K562 (cell line): ENCODE data around the gene RIC3. TPM values are rescaled to one million over a fixed set of nuclear protein-coding genes. Genes with fewer than 3 reads are reported as not detected.

Experiments
- ATAC-seq: fragments of 200-7000 bp; cut with Tn5 transposase; 3 replicates; pipeline ENCODE4 v1.9.1; 2020; ENCODE audit warnings: moderate library complexity
- BruUV-seq: library from RNA; stranded (reverse); fragments of 400-500 nt; replicated peaks from 2 replicates; lab custom pipeline; 2021; lab: Mats Ljungman, UMichigan
- CTCF ChIA-PET: fragments of 300-600 bp; formaldehyde crosslinking; extraction: SDS; loops from one replicate; lab custom pipeline; 2021; ENCODE audit warnings: low intra/inter-chr PET ratio; lab: Yijun Ruan, JAX
- POLR2A ChIA-PET: fragments of 300-600, 350-650 bp; sonication (Branson Sonifier 250); formaldehyde crosslinking; extraction: SDS; loops from one replicate; lab custom pipeline; 2021; ENCODE audit warnings: antibody characterized with exemption, inconsistent platforms; lab: Yijun Ruan, JAX
- DNase-seq, 4 experiments: peaks; one replicate each; pipeline versions ENCODE4 v3.0.0 to v3.0.0-alpha.2; 2011 to 2018; ENCODE audit warnings: low spot score in 3 of 4, mixed read lengths in 3 of 4; ENCODE audit errors: extremely low read depth in 1 of 4
- FAIRE-seq: peaks from 2 replicates; lab custom pipeline; 2011; peaks lifted over from hg19 to GRCh38; lab: Jason Lieb, UNC
- H2AFZ ChIP-seq: 2 replicates; pipeline ENCODE4 v1.6.0; 2011; ENCODE audit warnings: low read depth, low read length, control low read depth, inconsistent platforms
- H3K27ac ChIP-seq: fragments of 200-600 bp; 3 replicates; pipeline ENCODE4 v1.8.0; 2011; ENCODE audit warnings: low read depth, mild to moderate bottlenecking, control low read depth, inconsistent platforms, low read length, moderate library complexity, mixed read lengths; ENCODE audit errors: extremely low read depth
- H3K27me3 ChIP-seq, 2 experiments: fragments of 300-600 bp in 1 of 2; 2 replicates in 1 of 2; 3 replicates in 1 of 2; pipeline versions ENCODE4 v1.6.0 to v1.8.0; 2011; ENCODE audit warnings: inconsistent platforms in 2 of 2, low read length in 2 of 2, mild to moderate bottlenecking in 1 of 2, mixed read lengths in 1 of 2, moderate library complexity in 1 of 2; ENCODE audit not compliant: control insufficient read depth in 2 of 2, insufficient read depth in 2 of 2
- H3K36me3 ChIP-seq: fragments of 300-600 bp; 3 replicates; pipeline ENCODE4 v1.8.0; 2011; ENCODE audit warnings: mild to moderate bottlenecking, low read length, inconsistent platforms; ENCODE audit not compliant: control insufficient read depth, insufficient read depth
- H3K4me1 ChIP-seq, 2 experiments: fragments of 200-600 bp in 1 of 2; replicated peaks in 1 of 2; 2 replicates in 1 of 2; 3 replicates in 1 of 2; pipeline versions ENCODE4 v1.5.1 to v1.8.0; 2011; ENCODE audit warnings: inconsistent platforms in 2 of 2, low read length in 2 of 2, mild to moderate bottlenecking in 1 of 2, mixed read lengths in 1 of 2, moderate library complexity in 1 of 2; ENCODE audit not compliant: control insufficient read depth in 2 of 2, insufficient read depth in 2 of 2
- H3K4me2 ChIP-seq: 2 replicates; pipeline ENCODE4 v1.6.1; 2011; ENCODE audit warnings: low read length, control low read depth, inconsistent platforms, mixed read lengths; ENCODE audit not compliant: insufficient read depth
- H3K4me3 ChIP-seq: fragments of 200-600 bp; sonication (generic), shearing (Covaris generic); 2 replicates; pipeline ENCODE4 v1.5.1; 2016; ENCODE audit warnings: control low read depth, inconsistent platforms
- H3K79me2 ChIP-seq: fragments of 200-600 bp; 3 replicates; pipeline ENCODE4 v1.8.0; 2011; ENCODE audit warnings: low read length, inconsistent platforms; ENCODE audit not compliant: control insufficient read depth, insufficient read depth
- H3K9ac ChIP-seq, 2 experiments: 2 replicates each; pipeline versions ENCODE4 v1.6.0 to v1.6.1; 2011; ENCODE audit warnings: low read depth in 2 of 2, low read length in 2 of 2, control low read depth in 1 of 2, inconsistent platforms in 1 of 2, mild to moderate bottlenecking in 1 of 2, mixed read lengths in 1 of 2; ENCODE audit not compliant: insufficient read depth in 1 of 2
- H3K9me1 ChIP-seq: one replicate; pipeline ENCODE4 v1.6.0; 2011; ENCODE audit warnings: inconsistent platforms, mild to moderate bottlenecking, low read length, moderate library complexity; ENCODE audit not compliant: control insufficient read depth, insufficient read depth
- H3K9me3 ChIP-seq: replicated peaks from 2 replicates; pipeline ENCODE4 v1.5.1; 2011; ENCODE audit warnings: low read depth, low read length, inconsistent platforms; ENCODE audit not compliant: control insufficient read depth, insufficient read depth
- H4K20me1 ChIP-seq: replicated peaks from 2 replicates; pipeline ENCODE4 v1.6.1; 2011; ENCODE audit warnings: low read length, inconsistent platforms, mixed read lengths; ENCODE audit not compliant: control insufficient read depth, insufficient read depth
- ATF3 ChIP-seq, 2 experiments: fragments of 450-650 bp in 1 of 2; sonication (generic) in 1 of 2; formaldehyde crosslinking in 1 of 2; IDR thresholded peaks in 1 of 2; conservative IDR thresholded peaks in 1 of 2; 2 replicates each; pipeline versions ENCODE4 v1.6.1 to v1.8.1; 2016 to 2023; ENCODE audit warnings: mild to moderate bottlenecking in 2 of 2, moderate library complexity in 2 of 2, inconsistent platforms in 1 of 2, missing genetic modification reagents in 1 of 2
- HMGN3 ChIP-seq: IDR thresholded peaks from 2 replicates; pipeline ENCODE4 v1.6.1; 2011; ENCODE audit warnings: borderline replicate concordance, low read depth, mild to moderate bottlenecking, mixed read lengths, low read length; ENCODE audit not compliant: insufficient read length; ENCODE audit errors: extremely low read depth
- PHTF2 ChIP-seq: fragments of 250-450 bp; sonication (Bioruptor Pico); IDR thresholded peaks from 2 replicates; pipeline ENCODE4 v1.5.0; 2021; ENCODE audit warnings: mild to moderate bottlenecking
- RAD21 ChIP-seq, 2 experiments: fragments of 250-450 bp in 1 of 2; fragments of 450-650 bp in 1 of 2; sonication (Bioruptor Pico) in 1 of 2; formaldehyde crosslinking in 1 of 2; IDR thresholded peaks in 1 of 2; conservative IDR thresholded peaks in 1 of 2; 2 replicates each; pipeline versions ENCODE4 v1.4.0 to v1.8.0; 2020 to 2022; ENCODE audit warnings: mild to moderate bottlenecking in 2 of 2, moderate library complexity in 1 of 2
- WGBS: fragments of 100-300 bp; shearing (Covaris generic); methylation state at CpG from one replicate; pipeline ENCODE4 v1.1.6; 2016; ENCODE audit warnings: low coverage, mixed read lengths; ENCODE audit not compliant: insufficient coverage; ENCODE audit errors: missing lambda C conversion rate; 5-methylcytosine and 5-hydroxymethylcytosine counted together
- in situ Hi-C: fragments of 300-500 bp; cut with MboI; formaldehyde crosslinking; loops from 4 replicates; pipeline ENCODE4 v1.15.0; 2018; ENCODE audit warnings: inconsistent platforms, mixed read lengths
- intact Hi-C: fragments of 100-400 bp; cut with micrococcal nuclease; formaldehyde crosslinking; loops from 2 replicates; pipeline ENCODE4 v1.14.2; 2022
- polyA plus RNA-seq, 8 experiments: library from polyadenylated mRNA; depleted of rRNA in 4 of 8; stranded (reverse) in 5 of 8; unstranded in 3 of 8; fragments of >200 nt; fragmentation: Nextera tagmentation in 2 of 8; fragmentation: Illumina TruSeq in 1 of 8; extraction: Ambion mirVana in 2 of 8; extraction: Trizol in 1 of 8; gene quantifications; 2 replicates each; pipeline versions ENCODE4 v1.2.1 to v1.2.3, GENCODE V29; 2011 to 2014; ENCODE audit warnings: inconsistent platforms in 1 of 8, missing spikeins in 1 of 8
- total RNA-seq, 7 experiments: library from RNA; depleted of rRNA in 6 of 7; stranded (reverse); fragments of >200 nt in 6 of 7; fragmentation: Illumina TruSeq in 2 of 7; extraction: Trizol in 2 of 7; gene quantifications; 2 replicates each; pipeline versions ENCODE4 v1.2.1 to v1.2.3, GENCODE V29; 2011 to 2021; ENCODE audit warnings: low replicate concordance in 1 of 7
- TF ChIP-seq, protein P1 (sequence below), 3 experiments: IDR thresholded peaks in 2 of 3; conservative IDR thresholded peaks in 1 of 3; 2 replicates each; pipeline ENCODE4 v1.5.1; 2011 to 2012; ENCODE audit warnings: low read length in 3 of 3, mild to moderate bottlenecking in 3 of 3, control low read depth in 2 of 3, improper control_type of control experiment in 1 of 3, inconsistent platforms in 1 of 3, low read depth in 1 of 3, mixed read lengths in 1 of 3, moderate library complexity in 1 of 3; ENCODE audit not compliant: insufficient read depth in 2 of 3
- TF ChIP-seq, protein P2 (sequence below): fragments of 450-650 bp; IDR thresholded peaks from 2 replicates; pipeline ENCODE4 v1.7.0; 2016; ENCODE audit warnings: borderline replicate concordance
- TF ChIP-seq, protein P3 (sequence below), 2 experiments: IDR thresholded peaks in 1 of 2; conservative IDR thresholded peaks in 1 of 2; 2 replicates each; pipeline ENCODE4 v1.6.1; 2016; ENCODE audit warnings: low read depth in 2 of 2, mild to moderate bottlenecking in 1 of 2, missing compliant biosample characterization in 1 of 2, missing genetic modification characterization in 1 of 2, moderate library complexity in 1 of 2

RIC3 gene
- total and polyA plus RNA-seq, 9 of the 15 experiments (the other 6 are each of a cell fraction or from before 2014, with no cell fraction given), result 0.03 to 0.16 (median 0.05) TPM; not detected in 4

DNA sequence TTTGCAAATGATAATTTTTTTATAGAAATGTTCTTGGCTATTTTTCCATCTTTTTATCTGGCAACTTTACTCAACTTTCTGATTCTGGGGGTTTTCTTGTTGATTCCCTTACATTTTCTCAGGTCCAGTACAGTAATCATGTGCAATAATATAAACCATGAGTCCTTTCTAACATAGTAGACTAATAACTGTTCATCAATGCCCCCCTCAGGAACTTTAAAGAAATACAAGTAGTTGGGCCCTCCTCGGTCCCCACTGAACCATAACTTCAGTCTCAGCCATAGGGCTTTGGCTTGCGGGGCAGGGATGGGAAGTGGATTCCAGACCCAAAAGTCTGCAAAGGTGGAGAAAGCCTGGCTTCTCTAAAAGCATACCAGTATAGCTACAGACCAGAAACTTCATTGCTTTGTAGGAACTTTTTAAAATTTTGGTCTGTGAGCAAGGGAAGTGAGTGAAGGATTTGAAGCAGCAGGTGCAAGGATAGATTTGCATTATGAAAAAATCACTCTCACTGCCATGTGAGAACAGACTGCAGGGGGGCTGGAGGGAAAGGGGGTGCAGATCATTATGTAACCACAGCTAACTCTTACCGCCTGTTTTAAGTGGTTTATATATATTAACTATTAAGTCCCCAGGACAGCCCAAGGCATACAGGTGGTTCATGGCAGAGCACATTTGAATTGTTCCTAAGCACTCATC is 98.3 kb downstream of the RIC3 start:
- Histone ChIP-seq H3K4me2 (no peak overlapping the region), H3K36me3 (no peaks in the 10 kb centered on the region), H3K9ac (no peak overlapping the region), H3K27ac (no peak overlapping the region), H2AFZ (no peak overlapping the region), H4K20me1 (peaks cover 8% of the 10 kb centered on the region), H3K27me3 (peaks cover 16 to 54% of the 10 kb centered on the region in 2 experiments), H3K4me1 (peaks cover 8 to 9% of the 10 kb centered on the region in 2 experiments; a peak in 2 of 5 replicates), H3K9me3 (no peaks in the 10 kb centered on the region), H3K4me3 (no peak overlapping the region), H3K79me2 (no peaks in the 10 kb centered on the region), H3K9me1 (no peaks in the 10 kb centered on the region)
- peak; percentile 72 for ATAC-seq
- in situ Hi-C loops (no loop called here), intact Hi-C loops (loop anchor here (5.0 kb wide), 1 partner anchor 38 kb away; no protein-coding TSS in a partner anchor)
- ChIA-PET POLR2A (no interaction called here), CTCF (interaction anchor here (0.6 to 1.6 kb wide), 2 partner anchors 37 to 61 kb away, joined by 4 to 16 read pairs; no protein-coding TSS in a partner anchor)
- TF ChIP-seq, protein P1, sequence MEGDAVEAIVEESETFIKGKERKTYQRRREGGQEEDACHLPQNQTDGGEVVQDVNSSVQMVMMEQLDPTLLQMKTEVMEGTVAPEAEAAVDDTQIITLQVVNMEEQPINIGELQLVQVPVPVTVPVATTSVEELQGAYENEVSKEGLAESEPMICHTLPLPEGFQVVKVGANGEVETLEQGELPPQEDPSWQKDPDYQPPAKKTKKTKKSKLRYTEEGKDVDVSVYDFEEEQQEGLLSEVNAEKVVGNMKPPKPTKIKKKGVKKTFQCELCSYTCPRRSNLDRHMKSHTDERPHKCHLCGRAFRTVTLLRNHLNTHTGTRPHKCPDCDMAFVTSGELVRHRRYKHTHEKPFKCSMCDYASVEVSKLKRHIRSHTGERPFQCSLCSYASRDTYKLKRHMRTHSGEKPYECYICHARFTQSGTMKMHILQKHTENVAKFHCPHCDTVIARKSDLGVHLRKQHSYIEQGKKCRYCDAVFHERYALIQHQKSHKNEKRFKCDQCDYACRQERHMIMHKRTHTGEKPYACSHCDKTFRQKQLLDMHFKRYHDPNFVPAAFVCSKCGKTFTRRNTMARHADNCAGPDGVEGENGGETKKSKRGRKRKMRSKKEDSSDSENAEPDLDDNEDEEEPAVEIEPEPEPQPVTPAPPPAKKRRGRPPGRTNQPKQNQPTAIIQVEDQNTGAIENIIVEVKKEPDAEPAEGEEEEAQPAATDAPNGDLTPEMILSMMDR (IDR thresholded peaks at IDR 0.05 in 2 of 3, conservative IDR thresholded peaks at IDR 0.05 in 1 of 3; ENCODE audit: insufficient read depth in 2 of 3, low read depth in 1 of 3, low read length in 3 of 3), result peak; percentile 6 to 50 (median 29); a peak in 4 of 6 replicates
- TF ChIP-seq HMGN3 (no peak), PHTF2 (CRISPR knock-in tag) (no peak), ATF3 (IDR thresholded peaks at IDR 0.05) (no peak), ATF3 (CRISPR knock-in tag; conservative IDR thresholded peaks at IDR 0.05) (no peak), RAD21 (CRISPR knock-in tag; conservative IDR thresholded peaks at IDR 0.05 in 1 of 2, IDR thresholded peaks at IDR 0.05 in 1 of 2) (peak; percentile 15 to 48; a peak in 2 of 4 replicates)
- TF ChIP-seq, protein P2, sequence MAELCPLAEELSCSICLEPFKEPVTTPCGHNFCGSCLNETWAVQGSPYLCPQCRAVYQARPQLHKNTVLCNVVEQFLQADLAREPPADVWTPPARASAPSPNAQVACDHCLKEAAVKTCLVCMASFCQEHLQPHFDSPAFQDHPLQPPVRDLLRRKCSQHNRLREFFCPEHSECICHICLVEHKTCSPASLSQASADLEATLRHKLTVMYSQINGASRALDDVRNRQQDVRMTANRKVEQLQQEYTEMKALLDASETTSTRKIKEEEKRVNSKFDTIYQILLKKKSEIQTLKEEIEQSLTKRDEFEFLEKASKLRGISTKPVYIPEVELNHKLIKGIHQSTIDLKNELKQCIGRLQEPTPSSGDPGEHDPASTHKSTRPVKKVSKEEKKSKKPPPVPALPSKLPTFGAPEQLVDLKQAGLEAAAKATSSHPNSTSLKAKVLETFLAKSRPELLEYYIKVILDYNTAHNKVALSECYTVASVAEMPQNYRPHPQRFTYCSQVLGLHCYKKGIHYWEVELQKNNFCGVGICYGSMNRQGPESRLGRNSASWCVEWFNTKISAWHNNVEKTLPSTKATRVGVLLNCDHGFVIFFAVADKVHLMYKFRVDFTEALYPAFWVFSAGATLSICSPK, result no peak
- TF ChIP-seq, protein P3, sequence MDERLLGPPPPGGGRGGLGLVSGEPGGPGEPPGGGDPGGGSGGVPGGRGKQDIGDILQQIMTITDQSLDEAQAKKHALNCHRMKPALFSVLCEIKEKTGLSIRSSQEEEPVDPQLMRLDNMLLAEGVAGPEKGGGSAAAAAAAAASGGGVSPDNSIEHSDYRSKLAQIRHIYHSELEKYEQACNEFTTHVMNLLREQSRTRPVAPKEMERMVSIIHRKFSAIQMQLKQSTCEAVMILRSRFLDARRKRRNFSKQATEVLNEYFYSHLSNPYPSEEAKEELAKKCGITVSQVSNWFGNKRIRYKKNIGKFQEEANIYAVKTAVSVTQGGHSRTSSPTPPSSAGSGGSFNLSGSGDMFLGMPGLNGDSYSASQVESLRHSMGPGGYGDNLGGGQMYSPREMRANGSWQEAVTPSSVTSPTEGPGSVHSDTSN (CRISPR knock-in tag; IDR thresholded peaks at IDR 0.05; ENCODE audit: low read depth), result no peak
- TF ChIP-seq, protein P3 (tag; conservative IDR thresholded peaks at IDR 0.05; ENCODE audit: low read depth), result no peak
- peak; percentile 26 to 54 (median 47) for DNase-seq
- BruUV-seq, result no TSS peak
- 5% methylated on average over 3 of the region's 3 CpGs for WGBS
- FAIRE-seq, result no peak
